Lung (tissue), 12 donors: ENCODE data around the gene KHK. TPM values are rescaled to one million over a fixed set of nuclear protein-coding genes. Genes with fewer than 3 reads are reported as not detected.
"Not testable (repeated sequence)": the region's sequence is repeated elsewhere in the genome, so short reads cannot be mapped to it uniquely, and the experiment has no call there.

ENCODE experiments used
- ATAC-seq: fragments of 200-7000 bp; cut with Tn5 transposase; one replicate; pipeline ENCODE4 v1.9.1; 2020; ENCODE audit warnings: moderate number of reproducible peaks; ENCODE audit not compliant: insufficient read depth, low FRiP score
- DNase-seq, 3 donors: peaks; one replicate each; pipeline ENCODE4 v3.0.0-alpha.2; 2013 to 2017
- H3K27ac ChIP-seq, 2 donors: one replicate each; pipeline ENCODE4 v1.5.1; 2013; ENCODE audit warnings: mild to moderate bottlenecking in 2 of 2, moderate library complexity in 2 of 2, control low read depth in 1 of 2, inconsistent platforms in 1 of 2, low read depth in 1 of 2, low read length in 1 of 2
- H3K27me3 ChIP-seq, 3 donors: one replicate each; pipeline ENCODE4 v1.5.1; 2013; ENCODE audit warnings: low read length in 2 of 3; ENCODE audit not compliant: control insufficient read depth in 3 of 3, insufficient read depth in 3 of 3
- H3K36me3 ChIP-seq, 4 donors: one replicate each; pipeline ENCODE4 v1.5.1; 2013; ENCODE audit warnings: low read length in 4 of 4, mild to moderate bottlenecking in 1 of 4, moderate library complexity in 1 of 4; ENCODE audit not compliant: control insufficient read depth in 4 of 4, insufficient read depth in 4 of 4
- H3K4me1 ChIP-seq, 5 donors: one replicate each; pipeline ENCODE4 v1.5.1; 2013; ENCODE audit warnings: low read length in 5 of 5, mild to moderate bottlenecking in 2 of 5, moderate library complexity in 1 of 5; ENCODE audit not compliant: control insufficient read depth in 5 of 5, insufficient read depth in 5 of 5
- H3K4me3 ChIP-seq: one replicate; pipeline ENCODE4 v1.5.1; 2013; ENCODE audit warnings: mild to moderate bottlenecking, control low read depth, moderate library complexity
- H3K9ac ChIP-seq, 2 donors: one replicate each; pipeline ENCODE4 v1.5.1; 2013; ENCODE audit warnings: low read length in 2 of 2, control low read depth in 1 of 2; ENCODE audit not compliant: insufficient read depth in 1 of 2
- H3K9me3 ChIP-seq, 4 donors: one replicate each; pipeline ENCODE4 v1.5.1; 2013; ENCODE audit warnings: low read length in 3 of 4, mild to moderate bottlenecking in 1 of 4, moderate library complexity in 1 of 4; ENCODE audit not compliant: control insufficient read depth in 4 of 4, insufficient read depth in 3 of 4
- WGBS, 2 donors: extraction: QIAGEN DNeasy Blood & Tissue Kit; methylation state at CpG; one replicate each; pipeline ENCODE4 v1.1.7; 2013; 5-methylcytosine and 5-hydroxymethylcytosine counted together
- polyA plus RNA-seq, 2 donors: library from polyadenylated mRNA; stranded (reverse); fragments of 200-250 nt; gene quantifications; one replicate each; pipeline ENCODE4 v1.2.1, GENCODE V29; 2013
- total RNA-seq, 2 donors: library from RNA; depleted of rRNA in 1 of 2; stranded (reverse); fragments of >200 nt in 1 of 2; gene quantifications; one replicate each; pipeline ENCODE4 v1.2.1, GENCODE V29; 2014 to 2021
- TF ChIP-seq, protein P1 (sequence below): IDR thresholded peaks from 2 replicates; pipeline ENCODE4 v1.5.1; 2012; ENCODE audit warnings: mild to moderate bottlenecking; ENCODE audit errors: control extremely low read depth, extremely low read depth
- donor health status: control.
- donor health status: control.
- donor health status: Bipolar disorder and iron deficiency.
- donor health status: healthy.
- donor health status: DM: yes; HTN: yes; CAD: no.

Gene KHK
- total and polyA plus RNA-seq, 4 donors, result 1.6 to 7.6 (median 3.7) TPM

DNA sequence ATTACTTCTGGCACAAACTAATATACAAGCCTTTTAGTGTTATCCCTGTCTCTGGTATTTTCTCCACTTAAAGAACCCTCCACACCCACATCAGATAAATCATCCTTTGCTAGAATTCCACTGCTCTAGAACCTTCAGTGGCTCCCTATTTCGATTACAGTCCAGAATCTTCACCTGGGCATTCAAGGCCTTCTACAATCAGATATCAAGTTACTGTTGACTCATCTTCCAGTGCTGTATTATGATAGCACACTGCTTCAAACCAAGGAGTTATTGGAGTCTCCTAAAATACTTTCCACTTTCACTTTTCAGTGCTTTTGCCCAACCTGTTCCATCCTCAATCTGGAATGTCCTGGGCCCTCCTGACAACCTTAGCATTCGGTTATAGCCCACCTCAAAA, 28.9 kb downstream of the KHK start:
- no peaks in the 10 kb centered on the region for H3K36me3 ChIP-seq
- no peak for DNase-seq
- 67 to 82% methylated on average over 2 of the region's 2 CpGs for WGBS, 2 donors
- H3K9me3 ChIP-seq, result peaks cover 0 to 2% (median 0%) of the 10 kb centered on the region in 4 donors
- H3K27ac ChIP-seq, result no peak overlapping the region
- H3K27me3 ChIP-seq, result peaks cover 0 to 29% (median 29%) of the 10 kb centered on the region in 3 donors
- H3K4me3 ChIP-seq, result no peak overlapping the region
- TF ChIP-seq, protein P1, sequence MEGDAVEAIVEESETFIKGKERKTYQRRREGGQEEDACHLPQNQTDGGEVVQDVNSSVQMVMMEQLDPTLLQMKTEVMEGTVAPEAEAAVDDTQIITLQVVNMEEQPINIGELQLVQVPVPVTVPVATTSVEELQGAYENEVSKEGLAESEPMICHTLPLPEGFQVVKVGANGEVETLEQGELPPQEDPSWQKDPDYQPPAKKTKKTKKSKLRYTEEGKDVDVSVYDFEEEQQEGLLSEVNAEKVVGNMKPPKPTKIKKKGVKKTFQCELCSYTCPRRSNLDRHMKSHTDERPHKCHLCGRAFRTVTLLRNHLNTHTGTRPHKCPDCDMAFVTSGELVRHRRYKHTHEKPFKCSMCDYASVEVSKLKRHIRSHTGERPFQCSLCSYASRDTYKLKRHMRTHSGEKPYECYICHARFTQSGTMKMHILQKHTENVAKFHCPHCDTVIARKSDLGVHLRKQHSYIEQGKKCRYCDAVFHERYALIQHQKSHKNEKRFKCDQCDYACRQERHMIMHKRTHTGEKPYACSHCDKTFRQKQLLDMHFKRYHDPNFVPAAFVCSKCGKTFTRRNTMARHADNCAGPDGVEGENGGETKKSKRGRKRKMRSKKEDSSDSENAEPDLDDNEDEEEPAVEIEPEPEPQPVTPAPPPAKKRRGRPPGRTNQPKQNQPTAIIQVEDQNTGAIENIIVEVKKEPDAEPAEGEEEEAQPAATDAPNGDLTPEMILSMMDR, result no peak
- H3K4me1 ChIP-seq, result peaks cover 0 to 9% (median 4%) of the 10 kb centered on the region in 5 donors
- no peak for ATAC-seq
- no peak overlapping the region for H3K9ac ChIP-seq

DNA sequence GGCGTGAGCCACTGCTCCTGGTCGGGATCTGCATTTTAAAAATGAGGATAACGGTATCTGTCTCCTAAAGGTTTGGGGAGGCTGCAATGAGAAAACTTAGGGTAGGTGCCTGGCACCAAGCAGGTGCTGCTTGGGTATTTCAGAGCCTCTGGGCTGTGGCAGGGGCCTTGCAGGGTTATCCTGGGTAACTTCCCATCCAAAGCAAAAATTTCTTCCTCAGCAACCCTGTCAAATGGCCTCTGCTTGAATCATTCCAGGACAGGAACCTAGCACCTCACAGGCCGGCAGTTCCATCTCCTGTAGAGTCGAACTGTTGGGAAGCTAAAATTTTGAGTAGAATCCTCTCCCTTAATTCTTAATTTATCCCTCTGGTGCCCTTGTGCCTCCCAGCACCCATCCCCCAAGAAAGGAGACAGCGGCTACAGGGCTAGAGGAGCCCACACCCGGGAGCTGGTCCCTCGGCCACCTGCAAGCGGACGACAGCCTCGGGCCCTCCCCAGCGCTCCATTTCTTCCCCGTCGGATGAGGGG, 31.5 kb downstream of the KHK start:
- ATAC-seq, result no peak
- Histone ChIP-seq H3K9ac (no peak overlapping the region), H3K9me3 (peaks cover 0 to 2% (median 0%) of the 10 kb centered on the region in 4 donors), H3K27ac (no peak overlapping the region), H3K36me3 (no peaks in the 10 kb centered on the region), H3K4me3 (no peak overlapping the region), H3K27me3 (peaks cover 0 to 39% (median 39%) of the 10 kb centered on the region in 3 donors), H3K4me1 (peaks cover 0 to 9% (median 4%) of the 10 kb centered on the region in 5 donors)
- TF ChIP-seq, protein P1, result no peak
- DNase-seq, result no peak
- WGBS, 2 donors, result 26% methylated on average over 14 of the region's 14 CpGs

DNA sequence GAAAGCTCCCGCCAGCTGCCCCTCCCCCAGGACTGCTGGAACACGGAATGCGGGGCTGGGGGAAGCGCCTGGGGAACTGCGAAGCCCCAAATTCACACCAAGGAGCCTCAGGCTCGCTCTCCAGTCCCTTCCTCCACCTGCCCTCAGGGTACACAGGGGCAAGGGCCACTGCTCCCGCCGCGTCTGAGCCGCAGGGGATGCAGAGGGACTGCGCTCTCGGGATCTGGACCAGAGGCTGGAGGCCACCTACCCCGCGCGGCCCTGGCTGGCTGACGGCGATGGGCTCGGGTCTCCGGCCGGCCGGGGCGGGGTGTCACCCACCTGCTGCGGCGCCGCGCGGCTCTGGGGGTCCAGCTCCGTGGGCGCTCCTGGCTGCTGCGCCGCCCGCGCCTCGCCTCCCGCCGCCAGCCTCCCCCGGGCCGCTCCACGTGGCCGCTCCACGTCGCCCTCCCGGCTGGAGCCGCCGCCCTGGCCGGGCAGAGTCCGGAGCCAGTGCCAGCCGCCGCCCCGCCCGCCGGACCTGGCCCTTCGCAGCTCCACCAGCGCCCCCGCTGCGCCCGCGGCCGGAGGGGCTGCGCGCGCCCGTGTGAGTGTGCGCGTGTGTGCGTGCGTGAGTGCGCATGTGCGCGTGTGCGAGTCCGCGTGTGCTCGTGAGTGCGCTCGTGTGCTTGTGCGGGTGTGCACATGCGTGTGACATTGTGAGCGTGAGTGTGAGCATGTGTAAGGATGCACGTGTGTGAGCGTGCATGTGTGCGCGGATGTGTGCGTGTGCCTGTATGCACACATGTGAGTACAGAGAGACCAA, 32.2 kb downstream of the KHK start, which contains the start of gene CGREF1:
CGREF1 (minus strand) TSS at position 604 of the 805 bp plus-strand sequence. CDS start 14,762 bp downstream, outside the sequence.
- Histone ChIP-seq H3K27me3 (peaks cover 0 to 39% (median 39%) of the 10 kb centered on the region in 3 donors), H3K27ac (no peak within 1 kb of the TSS), H3K9ac (no peak within 1 kb of the TSS), H3K4me1 (peaks cover 0 to 13% (median 4%) of the 10 kb centered on the region in 5 donors), H3K36me3 (no peaks in the 10 kb centered on the region), H3K9me3 (peaks cover 0 to 2% (median 0%) of the 10 kb centered on the region in 4 donors), H3K4me3 (peak within 1 kb of the TSS; percentile 20)
- ATAC-seq (no peak), DNase-seq (no peak)
- 3 to 5% methylated on average over 67 to 84 of the region's 84 CpGs for WGBS, 2 donors
- TF ChIP-seq, protein P1, result no peak

DNA sequence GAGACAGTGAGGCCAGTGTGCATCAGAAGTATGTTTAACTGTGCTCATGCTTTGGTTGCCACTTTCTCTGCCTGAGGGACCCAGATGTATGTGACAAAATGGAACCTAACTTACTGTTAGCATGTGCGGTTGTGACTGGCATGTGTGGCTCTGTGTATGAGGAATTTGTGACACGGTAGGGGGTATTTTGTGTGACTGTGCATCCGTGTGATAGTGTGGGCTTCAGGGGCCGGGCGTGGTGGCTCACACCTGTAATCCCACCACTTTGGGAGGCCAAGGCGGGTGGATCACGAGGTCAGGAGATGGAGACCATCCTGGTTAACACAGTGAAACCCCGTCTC, 32.7 kb downstream of the KHK start:
- not testable (repeated sequence) for ATAC-seq, DNase-seq, H3K36me3 ChIP-seq, H3K9me3 ChIP-seq, H3K9ac ChIP-seq, H3K27ac ChIP-seq, H3K4me3 ChIP-seq
- H3K27me3 ChIP-seq, result peaks cover 0 to 39% (median 39%) of the 10 kb centered on the region in 3 donors
- H3K4me1 ChIP-seq, result peaks cover 0 to 16% (median 4%) of the 10 kb centered on the region in 5 donors
- WGBS, 2 donors, result 77 to 88% methylated on average over 8 of the region's 8 CpGs
